HG03521 (cell line): ENCODE results near the gene MLLT6.

Source experiments
- ATAC-seq: cut with Tn5 transposase; IDR thresholded peaks from one replicate; pipeline ENCODE4 v1.9.1; 2021; ENCODE audit warnings: mild to moderate bottlenecking, moderate library complexity; ENCODE audit not compliant: unreplicated experiment

MLLT6 gene

DNA sequence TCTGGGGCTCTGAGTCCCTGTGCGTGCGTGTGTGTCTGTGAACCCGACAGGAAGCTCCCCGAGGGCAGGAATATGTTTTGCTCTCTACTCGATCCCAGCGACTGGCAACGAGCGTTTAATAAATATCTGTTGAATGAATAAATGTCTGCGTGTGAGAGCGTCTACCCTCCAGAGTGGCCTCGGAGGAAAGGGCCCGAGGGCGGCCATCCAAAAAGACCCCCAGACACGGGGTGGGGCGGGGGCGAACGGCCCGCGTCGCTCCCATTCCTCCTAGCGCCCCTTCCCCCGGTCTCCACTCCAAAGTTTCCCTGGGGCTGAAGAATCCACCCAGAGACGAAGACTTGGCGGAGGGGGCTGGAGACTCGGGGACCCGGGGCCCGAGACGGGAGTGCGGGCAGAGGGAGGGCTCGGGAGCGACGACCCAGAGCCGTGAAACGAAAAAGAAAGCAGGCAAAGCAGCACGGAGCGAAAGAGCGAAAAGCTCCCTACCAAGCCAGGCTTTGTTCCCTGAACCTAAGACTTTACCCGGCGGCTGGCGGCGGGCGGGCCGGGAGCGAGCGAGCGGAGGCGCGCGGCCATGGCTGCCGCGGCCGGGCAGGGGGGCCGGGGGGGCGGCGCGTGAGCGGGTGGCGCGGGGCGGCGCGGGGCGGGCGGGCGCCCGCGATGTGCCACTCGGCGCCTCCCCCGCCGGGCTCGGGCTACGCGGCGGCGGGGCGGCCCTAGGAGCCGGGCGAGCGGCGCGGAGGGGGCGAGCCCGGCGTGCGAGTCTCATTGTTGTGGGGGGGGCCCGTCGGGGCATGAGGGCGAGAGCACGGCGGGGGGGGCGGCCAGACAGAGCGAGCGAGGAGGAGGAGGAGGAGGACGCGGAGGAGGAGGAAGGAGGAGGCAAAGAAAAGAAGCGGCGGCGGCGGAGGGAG lies at the start of gene MLLT6:
Gene MLLT6 (plus strand): TSS at position 668 of the 917 bp plus-strand sequence. CDS start 360 bp downstream, outside the sequence.
- ATAC-seq, result no peak

DNA sequence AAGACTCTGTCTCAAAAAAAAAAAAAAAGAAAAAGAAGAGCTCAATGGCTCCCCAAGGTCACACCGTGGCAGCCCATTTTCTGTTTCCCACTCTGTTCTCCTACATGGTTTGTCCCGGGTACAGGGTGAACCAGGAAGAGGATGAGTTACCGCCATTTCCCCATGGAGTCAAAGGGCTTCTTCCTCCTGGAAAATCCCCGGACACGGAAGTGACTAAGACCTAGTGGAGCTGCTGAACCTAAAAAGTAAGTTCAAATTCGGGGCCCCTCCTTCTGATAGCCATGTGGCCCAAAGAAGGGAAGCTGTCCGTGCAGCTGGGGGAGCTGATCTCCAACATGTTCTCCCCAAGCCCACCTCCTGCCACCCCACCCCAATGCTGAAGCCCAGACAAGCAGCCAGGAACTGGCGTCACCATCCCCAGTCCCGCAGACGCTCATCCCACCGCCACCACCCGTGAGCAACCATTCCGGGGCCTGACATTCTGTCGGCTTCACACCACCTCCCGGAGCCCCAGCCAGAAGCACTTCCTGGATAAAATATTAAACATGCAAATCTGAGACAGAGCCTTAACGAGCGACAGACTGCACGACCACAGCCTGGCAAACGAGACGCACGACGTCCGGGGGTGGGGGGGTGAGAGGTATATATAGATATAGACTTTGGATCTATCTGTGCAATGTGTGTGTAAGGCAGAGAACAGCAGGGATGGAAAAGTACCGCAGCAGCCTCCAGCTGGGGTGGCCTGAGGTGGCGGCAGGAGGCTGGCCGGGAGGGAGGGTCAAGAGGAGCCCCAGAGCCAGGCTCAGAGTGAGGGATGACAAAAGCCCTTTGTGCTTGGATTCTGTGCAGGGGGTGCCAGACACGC lies 47.9 kb upstream of the MLLT6 start:
- no peak for ATAC-seq

DNA sequence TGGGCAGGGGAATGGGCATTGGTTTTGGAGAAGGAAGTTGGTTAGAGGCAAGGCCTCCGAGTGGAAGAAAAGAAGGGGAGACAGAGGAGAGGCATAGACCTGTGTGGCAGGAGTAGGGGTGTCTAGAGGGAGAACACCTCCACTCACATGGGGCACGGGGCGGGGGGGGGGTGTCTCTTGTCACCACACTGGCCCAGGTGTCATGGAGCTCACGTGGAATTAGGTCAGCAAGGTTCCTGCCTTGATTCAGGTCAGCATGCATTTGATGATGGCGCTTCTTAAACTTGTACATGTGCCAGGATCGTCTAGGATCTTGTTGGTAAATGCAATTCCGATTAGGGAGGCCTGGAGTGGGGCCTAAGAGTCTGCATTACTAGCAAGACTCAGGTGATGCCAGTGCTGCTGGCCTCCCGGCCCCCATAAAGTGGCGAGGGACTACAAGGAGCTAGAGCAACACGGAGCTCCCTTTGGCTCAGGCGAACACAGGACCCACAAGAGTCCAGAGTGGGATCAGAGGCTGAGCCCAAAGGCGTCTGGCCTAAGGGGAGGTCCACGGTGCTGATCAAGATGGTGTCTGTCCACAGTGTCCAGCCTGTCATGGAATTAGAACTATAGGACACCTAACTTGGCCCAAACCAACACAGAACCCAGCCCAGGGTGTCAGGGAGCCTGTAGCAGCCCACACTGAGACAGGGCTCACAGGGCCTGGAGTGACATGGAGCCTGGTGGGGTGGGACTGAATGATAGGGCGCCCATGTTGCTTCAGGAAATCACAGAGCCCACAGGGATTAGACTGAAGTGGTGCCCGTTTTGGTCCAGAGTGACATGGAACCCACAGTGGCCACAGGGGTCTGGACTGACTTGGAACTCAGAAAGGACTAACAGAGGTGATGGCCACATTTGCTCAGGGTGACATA lies 47.0 kb upstream of the MLLT6 start:
- ATAC-seq, result no peak

DNA sequence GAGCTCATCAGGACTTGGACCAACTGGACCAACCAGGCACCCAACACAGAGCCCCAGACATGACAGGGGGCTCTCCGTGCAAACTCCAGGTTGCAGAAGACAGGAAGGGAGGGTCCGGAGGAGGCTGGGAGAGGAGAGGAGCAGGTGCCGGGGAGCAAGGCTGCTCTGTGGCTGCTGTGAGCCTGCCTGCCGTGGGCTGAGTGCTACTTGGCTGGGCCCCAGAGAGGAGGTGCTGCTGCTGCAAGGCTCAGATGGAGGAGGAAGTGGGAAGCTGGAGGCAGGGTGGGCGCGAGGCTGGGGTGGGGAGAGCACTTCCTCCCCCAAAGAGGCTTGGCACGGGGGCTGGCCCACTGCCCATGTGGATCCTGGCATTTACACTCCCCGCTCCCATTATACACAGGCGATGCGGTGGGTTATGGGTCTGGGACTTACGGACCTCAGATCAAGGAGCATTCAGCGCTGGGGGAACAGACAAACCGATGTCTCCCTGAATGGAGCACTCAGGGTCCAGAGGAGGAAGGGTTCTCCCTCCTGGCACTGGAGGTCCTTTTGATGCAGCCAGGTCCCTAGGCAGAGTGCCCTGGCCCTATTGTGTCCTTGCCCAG lies 46.2 kb upstream of the MLLT6 start:
- ATAC-seq, result no peak

DNA sequence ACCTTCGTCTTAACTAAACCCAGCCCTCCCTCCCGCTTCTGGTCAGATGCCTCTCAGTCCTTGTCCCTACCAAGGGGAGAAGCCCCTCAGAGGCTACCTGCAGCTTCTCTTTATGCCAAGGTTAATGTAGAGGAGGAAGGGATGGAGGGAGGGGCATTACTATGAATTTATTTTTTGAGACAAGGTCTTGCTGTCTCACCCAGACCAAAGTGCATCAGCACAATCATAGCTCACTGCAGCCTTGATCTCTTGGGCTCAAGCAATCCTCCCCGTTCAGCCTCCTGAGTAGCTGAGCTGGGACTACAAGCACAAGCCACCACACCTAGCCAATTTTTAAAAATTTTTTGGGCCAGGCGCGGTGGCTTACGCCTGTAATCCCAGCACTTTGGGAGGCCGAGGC lies 45.7 kb upstream of the MLLT6 start:
- no peak for ATAC-seq

DNA sequence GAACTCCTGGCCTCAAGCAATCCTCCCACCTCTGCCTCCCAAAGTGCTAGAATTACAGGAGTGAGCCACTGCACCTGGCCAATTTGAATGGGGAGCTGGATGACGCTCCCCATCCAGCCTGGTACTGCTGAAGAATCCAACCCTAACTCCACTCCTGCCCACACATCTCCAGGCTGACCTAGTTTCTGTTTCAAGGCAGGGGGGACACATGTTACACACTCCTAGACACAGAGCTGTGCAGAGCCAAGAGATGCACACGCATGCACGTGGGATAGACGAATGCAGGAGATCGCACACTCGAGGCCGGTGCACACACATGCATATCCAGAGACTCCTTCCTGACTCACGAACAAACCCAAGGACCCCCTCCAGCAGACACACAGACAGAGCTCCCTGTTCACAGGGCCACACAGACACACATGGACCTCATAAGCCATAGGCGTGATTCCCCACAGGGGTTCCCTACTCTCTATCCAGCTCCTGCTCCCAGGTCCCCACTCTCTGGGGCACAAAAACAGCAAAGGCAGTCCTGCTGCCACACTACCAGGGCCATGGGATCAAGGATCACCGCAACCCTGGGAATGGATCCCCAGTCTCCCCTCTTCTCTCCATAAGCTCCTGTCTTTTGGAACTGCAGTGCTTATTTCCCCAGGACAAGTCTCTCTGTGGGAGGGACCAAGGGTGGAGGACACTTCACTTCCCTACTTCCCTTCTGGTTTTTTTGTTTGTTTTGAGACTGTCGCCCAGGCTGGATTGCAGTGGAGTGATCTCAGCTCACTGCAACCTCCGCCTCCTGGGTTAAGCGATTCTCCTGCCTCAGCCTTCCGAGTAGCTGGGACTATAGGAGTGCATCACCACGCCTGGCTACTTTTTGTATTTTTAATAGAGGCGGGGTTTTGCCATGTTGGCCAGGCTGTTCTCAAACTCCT lies 44.7 kb upstream of the MLLT6 start:
- no peak for ATAC-seq

DNA sequence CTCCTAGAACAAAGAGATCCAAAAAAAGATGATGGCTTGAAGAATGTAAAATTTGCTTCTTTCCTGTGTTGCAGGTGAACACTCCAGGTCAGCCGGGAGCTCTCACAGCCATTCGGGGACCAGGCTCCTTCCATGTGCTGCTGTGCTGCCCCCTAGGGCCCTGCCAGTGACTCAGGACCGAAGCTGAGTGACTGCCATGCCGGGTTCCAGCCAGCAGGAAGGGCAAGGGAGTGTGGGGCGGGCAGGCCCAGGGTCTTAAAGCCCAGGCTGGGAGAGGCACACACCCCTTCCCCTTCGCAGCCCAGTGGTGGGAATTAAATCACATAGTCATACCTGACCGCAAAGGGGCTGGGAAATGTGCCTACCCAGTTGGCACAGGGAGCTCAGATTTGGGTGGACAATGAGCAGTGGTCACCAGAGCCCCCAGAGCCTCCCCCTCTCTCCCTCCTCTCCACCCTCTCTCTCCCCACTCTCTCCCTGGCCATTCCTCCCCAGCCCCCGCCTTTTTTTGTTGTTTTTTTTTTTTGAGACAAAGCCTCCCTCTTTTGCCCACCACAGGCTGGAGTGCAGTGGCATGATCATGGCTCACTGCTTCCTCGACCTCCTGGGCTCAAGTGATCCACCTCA lies 41.8 kb upstream of the MLLT6 start:
- no peak for ATAC-seq

DNA sequence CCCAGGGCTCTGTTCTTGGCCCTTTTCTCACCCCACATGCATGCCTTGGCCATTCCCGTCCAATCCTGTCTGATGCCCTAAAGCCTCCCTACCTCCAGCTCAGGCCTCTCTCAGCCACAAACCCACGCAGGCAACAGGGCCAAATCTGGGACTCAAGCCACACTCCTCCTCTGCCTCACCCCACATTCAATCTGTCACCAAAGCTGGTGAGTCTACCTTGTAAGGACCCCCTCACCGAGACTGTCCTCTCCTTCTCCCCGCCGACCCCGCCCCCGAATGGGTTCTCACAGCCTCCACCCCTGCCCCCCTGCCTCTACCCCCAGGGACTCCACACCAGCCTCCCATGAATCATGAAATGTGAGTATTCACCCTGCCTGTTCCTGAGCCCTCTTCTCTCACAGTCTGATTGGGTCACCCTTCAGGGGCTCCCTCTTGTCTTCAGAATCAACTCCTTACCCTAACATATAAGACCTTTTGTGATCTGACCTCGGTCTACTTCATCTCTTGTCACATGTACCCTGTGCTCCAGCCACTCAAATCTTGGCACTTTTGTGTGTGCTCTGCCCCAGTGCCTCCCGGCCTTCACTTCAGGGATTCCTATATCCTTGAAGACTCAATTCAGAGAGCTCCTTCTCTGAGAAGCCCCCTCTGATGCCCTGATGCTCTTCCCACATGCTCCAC lies 41.0 kb upstream of the MLLT6 start:
- ATAC-seq, result no peak

DNA sequence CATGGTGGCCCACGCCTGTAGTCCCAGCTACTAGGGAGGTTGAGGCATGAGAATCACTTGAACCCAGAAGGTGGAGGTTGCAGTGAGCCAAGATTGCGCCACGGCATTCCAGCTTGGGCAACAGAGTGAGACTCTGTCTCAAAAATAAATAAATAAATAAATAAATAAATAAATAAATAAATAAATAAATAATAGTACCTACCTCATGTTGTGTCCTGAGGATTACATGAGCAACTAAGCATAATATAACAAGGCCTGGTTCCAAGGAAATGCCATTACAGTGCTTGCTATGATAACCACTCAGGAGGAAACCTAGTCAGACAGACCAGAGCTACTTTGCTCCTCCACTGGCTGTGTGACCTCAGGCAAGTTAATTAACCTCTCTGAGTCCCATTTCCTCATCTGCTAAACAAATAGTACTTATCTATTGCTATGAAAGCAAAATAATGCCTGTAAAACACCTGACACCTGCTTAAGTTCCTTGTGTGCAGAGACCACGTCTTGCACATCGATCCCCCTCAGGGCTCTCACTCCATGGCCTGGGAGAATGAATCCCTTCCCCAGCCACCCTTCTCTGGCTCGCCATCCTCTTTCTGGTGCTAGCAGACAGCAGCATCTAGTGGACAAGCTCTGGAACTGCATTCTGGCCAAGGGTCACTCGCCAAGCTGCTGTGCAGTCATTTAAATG lies 37.8 kb upstream of the MLLT6 start:
- ATAC-seq, result no peak

DNA sequence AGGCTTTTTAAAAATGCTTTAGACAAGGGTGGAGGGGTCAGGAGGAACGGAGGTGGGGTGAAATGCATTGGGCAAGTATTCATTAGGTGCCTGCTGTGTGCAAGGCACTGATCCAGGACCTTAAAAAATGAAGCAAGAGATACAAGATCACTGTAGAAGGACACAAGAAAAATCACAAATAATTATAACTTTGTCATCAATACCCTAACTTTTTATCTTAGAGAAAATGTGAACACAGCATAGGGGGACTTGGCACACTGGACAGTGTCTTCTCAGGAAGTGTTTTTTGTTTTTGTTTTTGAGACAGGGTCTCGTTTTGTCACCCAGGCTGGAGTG lies 37.3 kb upstream of the MLLT6 start:
- no peak for ATAC-seq

DNA sequence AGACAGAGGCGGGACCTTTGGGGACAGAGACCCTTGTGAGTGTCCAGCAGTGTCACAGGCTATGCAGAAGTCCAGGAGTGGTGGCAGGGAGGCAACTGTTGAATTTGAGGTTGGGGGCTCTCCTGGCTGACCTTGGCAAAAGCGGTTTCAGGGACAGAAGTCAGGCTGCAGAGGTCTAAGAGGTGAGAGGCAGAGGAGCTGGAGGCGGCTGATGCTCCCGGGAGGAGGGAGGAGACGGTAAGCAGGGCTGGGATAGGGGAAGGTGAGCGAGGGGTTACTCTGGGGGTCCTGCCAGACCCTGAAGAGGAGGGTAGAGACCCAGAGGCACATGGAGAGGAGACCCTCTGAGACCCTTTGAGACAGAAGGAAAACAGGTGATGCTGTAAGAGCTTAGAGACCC lies 35.6 kb upstream of the MLLT6 start:
- no peak for ATAC-seq

DNA sequence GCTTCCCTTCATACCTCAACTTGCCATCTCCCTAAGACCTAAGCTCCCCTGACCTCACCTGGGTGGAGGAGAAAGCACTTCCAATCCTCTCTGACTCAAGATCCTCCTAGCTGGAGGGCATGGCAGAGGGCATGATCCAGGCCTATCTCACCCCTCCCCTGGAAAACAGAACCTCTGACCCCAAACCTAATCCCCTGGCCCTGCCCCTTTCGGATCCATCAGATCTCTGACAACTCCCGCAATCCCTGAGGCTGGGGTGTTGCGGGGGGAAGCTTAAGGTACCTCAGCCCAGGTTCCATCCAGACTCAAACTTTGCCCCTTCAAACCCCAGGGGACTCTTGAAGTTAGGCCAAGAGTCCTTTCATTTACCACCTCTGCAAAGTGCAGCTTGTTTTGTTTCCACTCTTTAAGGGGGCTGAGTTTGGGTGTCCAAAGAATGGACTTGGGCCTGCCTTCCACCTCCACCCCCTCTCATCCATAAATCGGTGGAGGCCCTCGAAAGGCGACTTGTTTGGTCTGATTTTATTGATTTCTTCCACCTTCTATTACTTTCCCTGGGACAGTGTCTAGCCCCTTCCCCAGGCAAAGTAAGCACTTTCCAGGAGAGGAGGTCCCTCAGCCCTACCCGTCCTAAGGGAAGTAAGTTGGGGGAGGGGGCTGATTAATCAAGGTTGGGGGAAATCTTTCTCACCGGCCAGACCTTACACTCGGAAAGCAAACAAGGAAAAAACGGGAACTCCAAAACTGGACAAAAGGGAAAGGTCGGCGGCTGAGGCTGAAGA lies 32.9 kb upstream of the MLLT6 start:
- ATAC-seq, result no peak

DNA sequence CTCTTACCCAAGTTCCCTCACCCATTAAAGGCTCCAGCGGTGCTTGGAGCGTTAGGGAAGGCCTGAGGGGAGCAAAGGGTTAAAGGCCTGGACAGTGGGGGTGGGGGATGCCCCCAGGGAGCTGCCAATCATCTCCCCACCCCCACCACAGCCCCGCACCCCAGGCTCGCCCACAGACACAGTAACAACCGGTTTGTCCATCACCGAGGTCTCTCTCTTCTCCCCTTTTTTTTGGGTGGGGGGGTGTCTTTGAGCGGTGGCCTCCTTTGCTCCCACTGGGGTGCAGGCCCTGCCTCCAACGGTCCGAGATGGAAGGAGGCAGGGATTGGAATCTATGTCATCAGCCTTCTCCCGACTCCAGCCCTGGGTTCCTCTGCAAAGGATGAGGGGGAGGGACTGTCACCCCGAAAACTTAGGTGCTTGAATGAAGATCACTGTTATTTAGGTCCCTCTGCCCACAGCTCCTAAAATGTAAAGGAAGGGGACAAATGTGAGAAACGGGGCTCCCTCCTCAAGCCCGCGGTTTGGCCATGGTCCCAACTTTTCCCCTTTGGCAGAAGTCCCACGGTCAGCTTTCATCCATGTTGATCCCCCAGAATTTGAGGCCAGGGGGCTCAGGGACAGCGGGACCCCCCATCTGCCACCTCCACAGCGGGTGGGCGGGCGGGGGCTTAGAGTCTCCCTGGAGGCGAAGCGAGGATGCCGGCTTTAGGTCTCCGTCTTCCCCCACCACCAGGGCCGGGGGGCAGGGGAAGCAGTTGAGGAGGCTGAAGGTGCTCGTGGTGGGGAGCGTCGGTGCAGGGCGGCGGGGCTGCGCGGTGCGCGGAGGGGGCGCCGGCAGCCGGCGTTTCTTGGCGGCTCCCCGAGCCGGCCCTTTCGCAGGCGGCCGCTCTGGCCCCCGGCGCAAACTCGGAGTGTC lies 32.0 kb upstream of the MLLT6 start:
- ATAC-seq, result no peak

DNA sequence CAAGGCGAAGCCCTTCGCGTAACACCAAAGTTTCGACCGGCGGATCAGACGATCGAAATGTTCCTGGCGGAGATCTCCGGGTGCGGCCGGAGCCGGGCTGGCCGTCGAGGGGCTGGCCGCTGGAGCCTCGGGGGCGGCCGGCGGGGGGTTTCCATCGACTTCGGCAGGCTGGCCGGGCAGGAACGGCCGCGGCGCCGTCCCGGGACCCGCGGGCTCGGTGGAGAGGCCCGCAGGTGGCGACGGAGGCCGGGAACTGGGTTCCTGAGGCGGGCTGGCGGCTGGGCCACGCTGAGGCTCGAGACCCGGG lies 31.4 kb upstream of the MLLT6 start:
- ATAC-seq, result no peak

DNA sequence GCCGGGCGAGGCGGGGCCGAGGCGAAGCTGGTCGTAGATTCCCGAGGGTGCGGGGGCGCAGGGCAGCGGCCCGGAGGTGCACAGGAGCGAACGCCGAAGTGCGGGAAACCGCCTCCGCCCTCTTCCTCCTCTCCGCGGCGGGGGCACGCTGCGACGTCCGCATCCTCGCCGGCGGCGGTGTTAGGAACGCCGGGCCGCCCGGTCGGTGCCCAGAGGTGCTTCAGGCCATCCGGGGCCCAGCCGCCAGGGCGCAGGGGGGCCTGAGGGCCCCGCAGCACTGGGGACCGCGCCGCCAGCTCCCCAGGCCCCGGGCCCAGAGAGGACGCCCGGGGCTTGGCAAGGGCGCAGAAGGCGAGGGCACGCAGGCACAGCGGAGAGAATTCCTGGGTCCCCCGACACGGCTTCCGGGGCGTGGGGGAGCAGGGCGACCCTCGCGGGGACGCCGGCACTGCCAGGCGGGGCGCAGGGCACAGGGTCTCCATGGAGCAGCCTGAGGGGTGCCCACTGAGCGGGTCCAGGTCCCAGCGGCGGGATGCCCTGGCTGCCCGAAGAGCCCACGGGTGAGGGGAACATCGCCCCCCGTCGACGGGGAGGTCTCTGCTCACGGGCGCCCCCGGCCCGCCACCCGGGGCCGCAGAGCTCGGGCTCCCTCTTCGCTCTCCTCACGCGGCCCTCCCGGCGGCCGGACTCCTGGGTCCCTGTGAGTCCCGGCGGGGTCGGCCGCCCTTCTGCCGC lies 30.9 kb upstream of the MLLT6 start:
- peak; percentile 23 for ATAC-seq
